Dedifferentiated amniotic fluid mesenchymal stem cell (primary cell): ENCODE results near the gene DHRS1.

ENCODE experiments used
- DNase-seq: peaks from one replicate; pipeline ENCODE4 v3.0.0-alpha.2; 2016; ENCODE audit errors: extremely low spot score

The DHRS1 gene

GRCh38 chr14:24309538-24310264 is 10.1 kb upstream of the DHRS1 start, which contains the start of gene LTB4R2:
LTB4R2 (plus strand) TSS chr14:24310140; CDS start chr14:24310665, 525 bp downstream.
- DNase-seq, result no peak

- DNase-seq, result no peak
Observed at GRCh38 chr14:24308342-24309124, 9.0 kb upstream of the DHRS1 start.

GRCh38 chr14:24307575-24308341 is 8.2 kb upstream of the DHRS1 start, which contains the start of gene CIDEB:
CIDEB (minus strand) TSS chr14:24307977; CDS start chr14:24307858, 119 bp downstream.
- DNase-seq, result peak; percentile 45

- no peak for DNase-seq
Observed at GRCh38 chr14:24307156-24307574, 7.6 kb upstream of the DHRS1 start.

- no peak for DNase-seq
Observed at GRCh38 chr14:24304019-24304387, 4.4 kb upstream of the DHRS1 start.

- DNase-seq, result no peak
Observed at GRCh38 chr14:24300326-24300980, 873 bp upstream of the DHRS1 start.

- DNase-seq, result peak; percentile 51
Observed at GRCh38 chr14:24298892-24299254, 707 bp downstream of the DHRS1 start.

GRCh38 chr14:24297190-24297964 is 2.2 kb downstream of the DHRS1 start:
- DNase-seq, result no peak

GRCh38 chr14:24296341-24297157 is 3.0 kb downstream of the DHRS1 start:
- DNase-seq, result peak; percentile 88

- DNase-seq, result no peak
Observed at GRCh38 chr14:24293525-24293924, 6.1 kb downstream of the DHRS1 start.

GRCh38 chr14:24292118-24292807 is 7.3 kb downstream of the DHRS1 start:
- no peak for DNase-seq

- no peak for DNase-seq
Observed at GRCh38 chr14:24291446-24292117, 8.0 kb downstream of the DHRS1 start.

GRCh38 chr14:24290746-24291145 is 8.8 kb downstream of the DHRS1 start:
- no peak for DNase-seq

GRCh38 chr14:24289649-24290280 is 9.8 kb downstream of the DHRS1 start:
- no peak for DNase-seq

- DNase-seq, result no peak
Observed at GRCh38 chr14:24286996-24287395, 12.6 kb downstream of the DHRS1 start.

- no peak for DNase-seq
Observed at GRCh38 chr14:24285351-24285750, 14.2 kb downstream of the DHRS1 start.

GRCh38 chr14:24284501-24285035 is 15.0 kb downstream of the DHRS1 start:
- no peak for DNase-seq

- DNase-seq, result no peak
Observed at GRCh38 chr14:24283796-24284460, 15.7 kb downstream of the DHRS1 start.
